Neuronal stem cell (in vitro differentiated cells): ENCODE measurements around the gene SND1.

Source experiments
- DNase-seq: peaks from one replicate; pipeline ENCODE4 v3.0.0-alpha.2; 2013; ENCODE audit warnings: low spot score
- H2AFZ ChIP-seq: one replicate; pipeline ENCODE4 v1.6.1; 2013; ENCODE audit warnings: mild to moderate bottlenecking, low read length, inconsistent platforms
- H2AK5ac ChIP-seq: 2 replicates; pipeline ENCODE4 v1.6.1; 2013; ENCODE audit warnings: low read depth, mild to moderate bottlenecking, inconsistent platforms, low read length, moderate library complexity, mixed read lengths
- H2BK120ac ChIP-seq: 2 replicates; pipeline ENCODE4 v1.6.1; 2013; ENCODE audit warnings: low read depth, mild to moderate bottlenecking, inconsistent platforms, low read length, moderate library complexity, mixed read lengths
- H2BK12ac ChIP-seq: one replicate; pipeline ENCODE4 v1.6.1; 2013; ENCODE audit warnings: low read length, inconsistent platforms
- H2BK15ac ChIP-seq: 2 replicates; pipeline ENCODE4 v1.6.1; 2013; ENCODE audit warnings: mild to moderate bottlenecking, low read length, inconsistent platforms, mixed read lengths
- H2BK5ac ChIP-seq: one replicate; pipeline ENCODE4 v1.6.1; 2013; ENCODE audit warnings: inconsistent platforms, mild to moderate bottlenecking, low read length, moderate library complexity
- H3K14ac ChIP-seq: one replicate; pipeline ENCODE4 v1.6.1; 2013; ENCODE audit warnings: low read length, inconsistent platforms
- H3K18ac ChIP-seq: 2 replicates; pipeline ENCODE4 v1.6.1; 2013; ENCODE audit warnings: low read length, inconsistent platforms
- H3K23ac ChIP-seq: 2 replicates; pipeline ENCODE4 v1.6.1; 2013; ENCODE audit warnings: low read depth, mild to moderate bottlenecking, mixed read lengths, low read length, inconsistent platforms; ENCODE audit not compliant: poor library complexity
- H3K27ac ChIP-seq: replicated peaks from 3 replicates; pipeline ENCODE4 v1.5.1; 2013; ENCODE audit warnings: low read length, inconsistent platforms
- H3K27me3 ChIP-seq, 3 experiments: 2 replicates each; pipeline ENCODE4 v1.6.1; 2013; ENCODE audit warnings: low read length in 3 of 3, mild to moderate bottlenecking in 2 of 3, inconsistent platforms in 1 of 3, low read depth in 1 of 3, mixed read lengths in 1 of 3, moderate library complexity in 1 of 3; ENCODE audit not compliant: control insufficient read depth in 3 of 3, insufficient read depth in 3 of 3
- H3K36me3 ChIP-seq, 2 donors: replicated peaks in 1 of 2; 2 replicates each; pipeline ENCODE4 v1.6.1; 2013; ENCODE audit warnings: low read length in 2 of 2; ENCODE audit not compliant: control insufficient read depth in 2 of 2, insufficient read depth in 2 of 2
- H3K4ac ChIP-seq: 2 replicates; pipeline ENCODE4 v1.6.1; 2013; ENCODE audit warnings: inconsistent platforms, mild to moderate bottlenecking, low read length, moderate library complexity
- H3K4me1 ChIP-seq, 2 donors: 1 replicate in 1 of 2; 2 replicates in 1 of 2; pipeline ENCODE4 v1.6.1; 2013; ENCODE audit warnings: low read length in 2 of 2, low read depth in 1 of 2; ENCODE audit not compliant: control insufficient read depth in 2 of 2, insufficient read depth in 1 of 2
- H3K4me2 ChIP-seq: one replicate; pipeline ENCODE4 v1.6.1; 2013; ENCODE audit warnings: mild to moderate bottlenecking, low read length, inconsistent platforms; ENCODE audit not compliant: insufficient read depth, poor library complexity, severe bottlenecking
- H3K4me3 ChIP-seq, 2 donors: 2 replicates each; pipeline ENCODE4 v1.5.1; 2013; ENCODE audit warnings: low read length in 2 of 2, mild to moderate bottlenecking in 2 of 2, inconsistent platforms in 1 of 2, moderate library complexity in 1 of 2
- H3K79me1 ChIP-seq: one replicate; pipeline ENCODE4 v1.6.1; 2013; ENCODE audit warnings: low read depth, mild to moderate bottlenecking, inconsistent platforms, low read length, moderate library complexity
- H3K9ac ChIP-seq: one replicate; pipeline ENCODE4 v1.6.1; 2013; ENCODE audit warnings: mild to moderate bottlenecking, low read depth, low read length, inconsistent platforms; ENCODE audit not compliant: poor library complexity
- H3K9me3 ChIP-seq, 2 donors: replicated peaks in 1 of 2; 2 replicates each; pipeline versions ENCODE3 to v1.6.1; 2013; ENCODE audit warnings: low read length in 2 of 2, mild to moderate bottlenecking in 2 of 2, inconsistent platforms in 1 of 2, low read depth in 1 of 2, mixed read lengths in 1 of 2, moderate library complexity in 1 of 2; ENCODE audit not compliant: control insufficient read depth in 2 of 2, insufficient read depth in 1 of 2
- H4K8ac ChIP-seq: one replicate; pipeline ENCODE4 v1.6.1; 2013; ENCODE audit warnings: low read depth, mild to moderate bottlenecking, inconsistent platforms, low read length, moderate library complexity
- H4K91ac ChIP-seq: one replicate; pipeline ENCODE4 v1.6.1; 2013; ENCODE audit warnings: low read length, low read depth, mild to moderate bottlenecking, inconsistent platforms; ENCODE audit not compliant: poor library complexity
- WGBS, 2 donors: extraction: QIAGEN DNeasy Blood & Tissue Kit; methylation state at CpG; one replicate each; pipeline ENCODE4 v1.1.7; 2013; ENCODE audit warnings: missing lambda C conversion rate in 2 of 2, mixed read lengths in 1 of 2; ENCODE audit not compliant: insufficient read length in 2 of 2, insufficient replicate concordance in 1 of 2; ENCODE audit errors: extremely low coverage in 2 of 2; 5-methylcytosine and 5-hydroxymethylcytosine counted together

The SND1 gene

DNA sequence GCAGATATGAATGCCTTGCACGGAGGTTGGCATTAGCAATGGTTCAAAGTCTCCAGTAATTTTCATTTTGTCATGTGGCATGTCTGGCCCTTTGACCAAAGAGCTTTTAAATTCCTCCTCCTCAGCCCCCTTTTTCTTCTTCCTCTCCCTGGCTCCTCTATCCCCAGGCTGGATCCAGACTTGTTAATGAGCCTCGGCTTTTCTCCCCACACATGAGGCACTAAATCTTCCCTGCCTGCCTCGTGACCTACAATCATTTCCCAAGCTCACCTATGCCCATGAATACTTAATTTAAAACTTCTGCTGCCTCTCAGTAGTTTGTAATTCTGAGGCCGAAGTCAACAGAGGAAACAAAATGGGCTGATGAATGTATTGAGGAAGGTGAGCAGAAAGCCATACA lies 402.5 kb downstream of the SND1 start:
- H2AFZ ChIP-seq = no peak overlapping the region
- peaks cover 5 to 6% of the 10 kb centered on the region in 2 donors for H3K4me1 ChIP-seq
- no peak overlapping the region for H2BK5ac ChIP-seq
- no CpG with 5 or more reads among the region's 4 CpGs for WGBS, 2 donors
- H4K8ac ChIP-seq = no peak overlapping the region
- H3K9me3 ChIP-seq = no peaks in the 10 kb centered on the region
- no peak overlapping the region for H2BK120ac ChIP-seq
- no peak overlapping the region for H3K4ac ChIP-seq
- no peak overlapping the region for H2BK12ac ChIP-seq
- no peak overlapping the region for H3K4me3 ChIP-seq
- no peaks in the 10 kb centered on the region for H3K79me1 ChIP-seq
- no peaks in the 10 kb centered on the region for H3K27me3 ChIP-seq
- no peak overlapping the region for H4K91ac ChIP-seq
- no peaks in the 10 kb centered on the region for H3K36me3 ChIP-seq
- no peak overlapping the region for H3K27ac ChIP-seq
- H3K14ac ChIP-seq = no peak overlapping the region
- DNase-seq = no peak
- H3K23ac ChIP-seq = no peak overlapping the region
- no peak overlapping the region for H3K4me2 ChIP-seq
- no peak overlapping the region for H3K18ac ChIP-seq
- H3K9ac ChIP-seq = no peak overlapping the region
- H2AK5ac ChIP-seq = no peak overlapping the region
- H2BK15ac ChIP-seq = no peak overlapping the region

- H4K8ac ChIP-seq = no peak overlapping the region
- H3K23ac ChIP-seq = no peak overlapping the region
- no peaks in the 10 kb centered on the region for H3K36me3 ChIP-seq
- peaks cover 10 to 15% of the 10 kb centered on the region in 2 donors for H3K4me1 ChIP-seq
- H2AK5ac ChIP-seq = no peak overlapping the region
- no peak overlapping the region for H2AFZ ChIP-seq
- no peak overlapping the region for H2BK120ac ChIP-seq
- H3K14ac ChIP-seq = no peak overlapping the region
- H3K9ac ChIP-seq = no peak overlapping the region
- H2BK12ac ChIP-seq = no peak overlapping the region
- no peak for DNase-seq
- no peak overlapping the region for H3K4me3 ChIP-seq
- no CpG with 5 or more reads among the region's 5 CpGs for WGBS, 2 donors
- H2BK5ac ChIP-seq = no peak overlapping the region
- H3K9me3 ChIP-seq = no peaks in the 10 kb centered on the region
- H3K18ac ChIP-seq = no peak overlapping the region
- H4K91ac ChIP-seq = no peak overlapping the region
- H3K4ac ChIP-seq = no peak overlapping the region
- H2BK15ac ChIP-seq = no peak overlapping the region
- H3K4me2 ChIP-seq = no peak overlapping the region
- no peak overlapping the region for H3K27ac ChIP-seq
- H3K79me1 ChIP-seq = no peaks in the 10 kb centered on the region
- H3K27me3 ChIP-seq = no peaks in the 10 kb centered on the region
Observed at GRCh38 chr7:128055637-128056036, 403.6 kb downstream of the SND1 start.

DNA sequence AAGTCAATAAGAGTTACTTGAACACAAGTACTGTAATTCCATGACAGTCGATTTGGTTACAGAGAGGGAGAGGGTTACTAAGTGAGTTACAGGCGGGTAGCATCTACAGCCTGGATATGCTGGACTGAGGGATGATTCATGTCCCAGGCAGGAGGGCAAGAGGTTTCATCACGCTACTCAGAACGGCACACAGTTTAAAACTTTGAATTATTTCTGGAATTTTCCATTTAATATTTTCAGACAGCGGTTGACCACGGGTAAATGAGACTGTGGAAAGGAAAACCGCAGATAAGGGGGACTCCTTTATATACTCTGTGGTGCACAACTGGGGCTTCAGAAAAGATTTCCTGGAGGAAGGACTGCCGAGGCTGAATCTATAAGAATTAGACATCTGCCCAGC lies 404.9 kb downstream of the SND1 start:
- Histone ChIP-seq H4K8ac (no peak overlapping the region), H3K4me2 (no peak overlapping the region), H3K14ac (no peak overlapping the region), H3K79me1 (no peaks in the 10 kb centered on the region), H2BK120ac (no peak overlapping the region), H3K4ac (no peak overlapping the region), H3K18ac (no peak overlapping the region), H3K9me3 (no peaks in the 10 kb centered on the region), H4K91ac (no peak overlapping the region), H3K4me3 (no peak overlapping the region), H3K23ac (no peak overlapping the region), H3K36me3 (no peaks in the 10 kb centered on the region), H2BK15ac (no peak overlapping the region), H3K9ac (no peak overlapping the region), H2BK12ac (no peak overlapping the region), H2AK5ac (no peak overlapping the region), H3K27me3 (no peaks in the 10 kb centered on the region), H2BK5ac (no peak overlapping the region), H3K27ac (no peak overlapping the region), H2AFZ (no peak overlapping the region), H3K4me1 (peaks cover 16 to 26% of the 10 kb centered on the region in 2 donors)
- DNase-seq = no peak
- WGBS, 2 donors = no CpG with 5 or more reads among the region's 8 CpGs

GRCh38 chr7:128057909-128058308 lies 405.9 kb downstream of the SND1 start:
- Histone ChIP-seq H2BK15ac (no peak overlapping the region), H3K9me3 (no peaks in the 10 kb centered on the region), H2AFZ (no peak overlapping the region), H3K27ac (no peak overlapping the region), H3K9ac (no peak overlapping the region), H2BK5ac (no peak overlapping the region), H3K4me2 (no peak overlapping the region), H3K18ac (no peak overlapping the region), H4K91ac (no peak overlapping the region), H3K4ac (no peak overlapping the region), H3K14ac (no peak overlapping the region), H3K27me3 (no peaks in the 10 kb centered on the region), H3K79me1 (no peaks in the 10 kb centered on the region), H2BK12ac (no peak overlapping the region), H4K8ac (no peak overlapping the region), H2AK5ac (no peak overlapping the region), H3K4me1 (peaks cover 16 to 31% of the 10 kb centered on the region in 2 donors), H3K23ac (no peak overlapping the region), H2BK120ac (no peak overlapping the region), H3K36me3 (no peaks in the 10 kb centered on the region), H3K4me3 (no peak overlapping the region)
- WGBS, 2 donors = no CpG with 5 or more reads among the region's 1 CpG
- DNase-seq = no peak
